Right lobe of liver (tissue), 6 donors: ENCODE data around the gene ADCYAP1. TPM values are rescaled to one million over a fixed set of nuclear protein-coding genes. Genes with fewer than 3 reads are reported as not detected.

ENCODE experiments used
- ATAC-seq, 4 donors: fragments of 200-7000 bp; cut with Tn5 transposase; one replicate each; pipeline ENCODE4 v1.9.1; 2020; ENCODE audit warnings: mild to moderate bottlenecking in 4 of 4, moderate library complexity in 4 of 4
- DNase-seq, 3 donors: peaks; one replicate each; pipeline ENCODE4 v3.0.0-alpha.2; 2020
- H3K27ac ChIP-seq, 3 donors: fragments of 200-600 bp; one replicate each; pipeline ENCODE4 v1.8.0; 2022
- H3K27me3 ChIP-seq, 2 donors: fragments of 200-600 bp; one replicate each; pipeline ENCODE4 v1.8.0; 2022
- H3K36me3 ChIP-seq, 4 donors: fragments of 200-600 bp; sonication (generic) in 1 of 4; one replicate each; pipeline versions ENCODE4 v1.5.1 to v1.8.0; 2017 to 2022; ENCODE audit warnings: control low read depth in 1 of 4
- H3K4me1 ChIP-seq, 4 donors: fragments of 200-600 bp; sonication (generic) in 1 of 4; one replicate each; pipeline versions ENCODE4 v1.5.1 to v1.8.0; 2017 to 2022; ENCODE audit warnings: control low read depth in 1 of 4
- H3K4me3 ChIP-seq, 3 donors: fragments of 200-600 bp; one replicate each; pipeline ENCODE4 v1.8.0; 2022
- H3K9me3 ChIP-seq, 4 donors: fragments of 200-600 bp; sonication (generic) in 1 of 4; one replicate each; pipeline versions ENCODE4 v1.5.1 to v1.8.0; 2017 to 2022; ENCODE audit warnings: control low read depth in 1 of 4
- CTCF ChIP-seq, 4 donors: fragments of 200-600 bp in 3 of 4; fragments of 450-650 bp in 1 of 4; IDR thresholded peaks; one replicate each; pipeline versions ENCODE4 v1.5.1 to v1.8.0; 2016 to 2022; ENCODE audit warnings: antibody characterized with exemption in 4 of 4, mild to moderate bottlenecking in 2 of 4
- POLR2A ChIP-seq: fragments of 450-650 bp; IDR thresholded peaks from one replicate; pipeline ENCODE4 v1.6.1; 2017; ENCODE audit warnings: antibody characterized with exemption, mild to moderate bottlenecking
- WGBS: methylation state at CpG from one replicate; pipeline ENCODE4 v1.1.6; 2018; ENCODE audit warnings: low coverage, low lambda C conversion rate; ENCODE audit not compliant: insufficient coverage; ENCODE audit errors: missing lambda C conversion rate; 5-methylcytosine and 5-hydroxymethylcytosine counted together
- intact Hi-C, 2 donors: fragments of 100-400 bp; cut with DNase I; formaldehyde crosslinking; loops; one replicate each; pipeline versions ENCODE4 v1.11.2 to v1.14.1; 2022
- total RNA-seq, 6 experiments: library from RNA; depleted of rRNA in 2 of 6; stranded (reverse); fragments of >200 nt in 2 of 6; fragmentation: NEBNext Ultra II Directional in 3 of 6; extraction: Animal tissue kit (Norgen Biotek cat#: 25700) in 3 of 6; gene quantifications; one replicate each; pipeline versions ENCODE4 v1.1.0 to v1.2.4, GENCODE V29; 2016 to 2023
- donor health status: DM: no; HTN: yes; CAD: no.
- donor health status: DM: no; HTN: no; CAD: no.
- donor health status: DM: no; HTN: no; CAD: no.
- donor health status: DM: no; HTN: yes; CAD: no.
- donor health status: DM: no; HTN: yes; CAD: no.

Gene ADCYAP1
- total RNA-seq, 6 experiments from 2014 or later, result 0.12 TPM; not detected in 5

GRCh38 chr18:916562-916961 is 11.9 kb downstream of the ADCYAP1 start:
- no peak for ATAC-seq
- Histone ChIP-seq H3K27ac (no peak overlapping the region), H3K9me3 (no peaks in the 10 kb centered on the region), H3K27me3 (no peaks in the 10 kb centered on the region), H3K4me1 (no peaks in the 10 kb centered on the region), H3K36me3 (no peaks in the 10 kb centered on the region), H3K4me3 (no peak overlapping the region)
- intact Hi-C loops, result no loop called here
- WGBS, result 12% methylated on average over 1 of the region's 1 CpG
- no peak for DNase-seq
- no peak for TF ChIP-seq POLR2A
- no peak for TF ChIP-seq CTCF (IDR thresholded peaks at IDR 0.05)

- ATAC-seq (peak in 3 of 4 donors; percentile 24 to 58 (median 56)), DNase-seq (no peak)
- H3K4me3 ChIP-seq, result no peak overlapping the region
- H3K4me1 ChIP-seq, result no peaks in the 10 kb centered on the region
- intact Hi-C loops, result no loop called here
- no peaks in the 10 kb centered on the region for H3K27me3 ChIP-seq
- TF ChIP-seq POLR2A (no peak), CTCF (IDR thresholded peaks at IDR 0.05) (no peak)
- no peaks in the 10 kb centered on the region for H3K36me3 ChIP-seq
- no peak overlapping the region for H3K27ac ChIP-seq
- H3K9me3 ChIP-seq, result no peaks in the 10 kb centered on the region
- 20% methylated on average over 2 of the region's 2 CpGs for WGBS
Measured at GRCh38 chr18:919078-919477, 14.4 kb downstream of the ADCYAP1 start.

GRCh38 chr18:923144-923866 is 18.6 kb downstream of the ADCYAP1 start:
- H3K27ac ChIP-seq, result no peak overlapping the region
- H3K4me3 ChIP-seq, result no peak overlapping the region
- no peaks in the 10 kb centered on the region for H3K27me3 ChIP-seq
- intact Hi-C loops, result no loop called here
- no peak for TF ChIP-seq POLR2A
- no peak for TF ChIP-seq CTCF (IDR thresholded peaks at IDR 0.05)
- no peak for DNase-seq
- no peaks in the 10 kb centered on the region for H3K9me3 ChIP-seq
- 38% methylated on average over 6 of the region's 6 CpGs for WGBS
- H3K4me1 ChIP-seq, result no peaks in the 10 kb centered on the region
- H3K36me3 ChIP-seq, result no peaks in the 10 kb centered on the region
- no peak for ATAC-seq

- no peak for DNase-seq
- no peak overlapping the region for H3K27ac ChIP-seq
- H3K9me3 ChIP-seq, result no peaks in the 10 kb centered on the region
- H3K36me3 ChIP-seq, result no peaks in the 10 kb centered on the region
- WGBS, result no CpG with 5 or more reads among the region's 1 CpG
- intact Hi-C loops, result no loop called here
- TF ChIP-seq POLR2A (no peak), CTCF (IDR thresholded peaks at IDR 0.05) (no peak)
- H3K4me3 ChIP-seq, result no peak overlapping the region
- no peak for ATAC-seq
- H3K27me3 ChIP-seq, result no peaks in the 10 kb centered on the region
- H3K4me1 ChIP-seq, result no peaks in the 10 kb centered on the region
Measured at GRCh38 chr18:924987-925386, 20.3 kb downstream of the ADCYAP1 start.
